Muscle of leg (tissue), 16 donors: ENCODE results near the gene MNX1. TPM values are rescaled to one million over a fixed set of nuclear protein-coding genes. Genes with fewer than 3 reads are reported as not detected.

Experiments
- DNase-seq: peaks from one replicate; pipeline ENCODE4 v3.0.0; 2013
- H3K27ac ChIP-seq: one replicate; pipeline ENCODE4 v1.5.1; 2013; ENCODE audit warnings: mild to moderate bottlenecking, low read length, control low read depth
- H3K27me3 ChIP-seq: one replicate; pipeline ENCODE4 v1.6.1; 2013; ENCODE audit warnings: low read length; ENCODE audit not compliant: control insufficient read depth, insufficient read depth
- H3K36me3 ChIP-seq: one replicate; pipeline ENCODE4 v1.6.1; 2013; ENCODE audit warnings: low read length; ENCODE audit not compliant: control insufficient read depth, insufficient read depth
- H3K4me1 ChIP-seq: one replicate; pipeline ENCODE4 v1.6.1; 2013; ENCODE audit warnings: low read length; ENCODE audit not compliant: control insufficient read depth, insufficient read depth
- H3K4me3 ChIP-seq: one replicate; pipeline ENCODE4 v1.5.1; 2013; ENCODE audit warnings: low read length, control low read depth
- H3K9me3 ChIP-seq: replicated peaks from 2 replicates; pipeline ENCODE4 v1.6.1; 2013; ENCODE audit warnings: low read depth, low read length; ENCODE audit not compliant: control insufficient read depth
- WGBS: methylation state at CpG from one replicate; pipeline ENCODE4 v1.1.5; 2013; ENCODE audit warnings: missing lambda C conversion rate; ENCODE audit not compliant: insufficient coverage; 5-methylcytosine and 5-hydroxymethylcytosine counted together
- long read RNA-seq, 11 donors: transcript quantifications; one replicate each; lab custom pipeline, GENCODE V29; 2026
- polyA plus RNA-seq, 8 donors: library from polyadenylated mRNA; unstranded; fragments of 120-200 nt; gene quantifications; one replicate each; pipeline versions ENCODE4 v1.2.1 to v1.2.3, GENCODE V29; 2013; ENCODE audit warnings: inconsistent platforms in 1 of 8, low replicate concordance in 1 of 8; ENCODE audit not compliant: insufficient read length in 8 of 8, insufficient read depth in 1 of 8
- total RNA-seq: library from RNA; stranded (reverse); fragments of 120-200 nt; gene quantifications from one replicate; pipeline ENCODE4 v1.2.4, GENCODE V29; 2013

Gene MNX1
- total RNA-seq, result not detected
- under 1 TPM in 3 of 8 donors, not detected in 5; 0.08 to 0.25 (median 0.16) TPM for polyA plus RNA-seq
- long read RNA-seq, donor 1, result 0 reads
- long read RNA-seq, donor 2, result 0 reads
- long read RNA-seq, donor 3, result 0 reads
- long read RNA-seq, donor 4, result 0 reads
- long read RNA-seq, donor 5, result 0 reads
- long read RNA-seq, donor 6, result 0 reads
- long read RNA-seq, donor 7, result 0 reads
- long read RNA-seq, donor 8, result 0 reads
- long read RNA-seq, donor 9, result 0 reads
- long read RNA-seq, donor 10, result 0 reads
- long read RNA-seq, donor 11, result 0 reads

- Histone ChIP-seq H3K27me3 (peaks cover 93% of the 10 kb centered on the region), H3K27ac (no peak within 1 kb of the TSS), H3K4me3 (peak within 1 kb of the TSS; percentile 39), H3K4me1 (peaks cover 14% of the 10 kb centered on the region), H3K9me3 (no peaks in the 10 kb centered on the region), H3K36me3 (no peaks in the 10 kb centered on the region)
- DNase-seq, result peak; percentile 74
- WGBS, result under 1% methylated on average over 78 of the region's 87 CpGs
Measured at GRCh38 chr7:157010588-157011332, at the start of gene MNX1. Gene MNX1, minus strand, starts transcription at chr7:157010663. Its CDS starts 313 bp downstream, at chr7:157010350.

GRCh38 chr7:157059534-157059933 lies 49.1 kb upstream of the MNX1 start:
- Histone ChIP-seq H3K9me3 (peaks cover 4% of the 10 kb centered on the region), H3K4me1 (no peaks in the 10 kb centered on the region), H3K4me3 (no peak overlapping the region), H3K27ac (no peak overlapping the region), H3K36me3 (no peaks in the 10 kb centered on the region), H3K27me3 (peaks cover 14% of the 10 kb centered on the region)
- DNase-seq, result no peak
- WGBS, result 50% methylated on average over 2 of the region's 4 CpGs

GRCh38 chr7:157058701-157059100 lies 48.2 kb upstream of the MNX1 start:
- no peak for DNase-seq
- WGBS, result 84% methylated on average over 5 of the region's 10 CpGs
- H3K27ac ChIP-seq, result no peak overlapping the region
- H3K36me3 ChIP-seq, result no peaks in the 10 kb centered on the region
- peaks cover 4% of the 10 kb centered on the region for H3K9me3 ChIP-seq
- no peaks in the 10 kb centered on the region for H3K4me1 ChIP-seq
- H3K4me3 ChIP-seq, result no peak overlapping the region
- H3K27me3 ChIP-seq, result peaks cover 14% of the 10 kb centered on the region

- no peak overlapping the region for H3K27ac ChIP-seq
- no peak for DNase-seq
- no peaks in the 10 kb centered on the region for H3K36me3 ChIP-seq
- peaks cover 4% of the 10 kb centered on the region for H3K9me3 ChIP-seq
- WGBS, result 63% methylated on average over 7 of the region's 8 CpGs
- peaks cover 14% of the 10 kb centered on the region for H3K27me3 ChIP-seq
- no peaks in the 10 kb centered on the region for H3K4me1 ChIP-seq
- no peak overlapping the region for H3K4me3 ChIP-seq
Measured at GRCh38 chr7:157058068-157058467, 47.6 kb upstream of the MNX1 start.

- Histone ChIP-seq H3K36me3 (no peaks in the 10 kb centered on the region), H3K4me1 (no peaks in the 10 kb centered on the region), H3K9me3 (peaks cover 4% of the 10 kb centered on the region), H3K4me3 (no peak overlapping the region), H3K27me3 (peaks cover 14% of the 10 kb centered on the region), H3K27ac (no peak overlapping the region)
- 74% methylated on average over 11 of the region's 16 CpGs for WGBS
- DNase-seq, result no peak
Measured at GRCh38 chr7:157056957-157057902, 46.8 kb upstream of the MNX1 start.

- 80% methylated on average over 2 of the region's 9 CpGs for WGBS
- Histone ChIP-seq H3K27me3 (peaks cover 14% of the 10 kb centered on the region), H3K4me1 (no peaks in the 10 kb centered on the region), H3K9me3 (no peaks in the 10 kb centered on the region), H3K4me3 (no peak overlapping the region), H3K27ac (no peak overlapping the region), H3K36me3 (no peaks in the 10 kb centered on the region)
- DNase-seq, result no peak
Measured at GRCh38 chr7:157056246-157056645, 45.8 kb upstream of the MNX1 start.

- Histone ChIP-seq H3K9me3 (no peaks in the 10 kb centered on the region), H3K27ac (no peak overlapping the region), H3K4me3 (no peak overlapping the region), H3K36me3 (no peaks in the 10 kb centered on the region), H3K4me1 (no peaks in the 10 kb centered on the region), H3K27me3 (peaks cover 14% of the 10 kb centered on the region)
- 58% methylated on average over 7 of the region's 9 CpGs for WGBS
- no peak for DNase-seq
Measured at GRCh38 chr7:157054927-157055326, 44.5 kb upstream of the MNX1 start.

GRCh38 chr7:157053118-157053517 lies 42.7 kb upstream of the MNX1 start:
- no peak for DNase-seq
- no peaks in the 10 kb centered on the region for H3K9me3 ChIP-seq
- no peaks in the 10 kb centered on the region for H3K4me1 ChIP-seq
- WGBS, result 90% methylated on average over 2 of the region's 5 CpGs
- H3K27me3 ChIP-seq, result peaks cover 4% of the 10 kb centered on the region
- H3K4me3 ChIP-seq, result no peak overlapping the region
- H3K27ac ChIP-seq, result no peak overlapping the region
- no peaks in the 10 kb centered on the region for H3K36me3 ChIP-seq

- DNase-seq, result no peak
- Histone ChIP-seq H3K4me3 (no peak overlapping the region), H3K4me1 (no peaks in the 10 kb centered on the region), H3K36me3 (no peaks in the 10 kb centered on the region), H3K27ac (no peak overlapping the region), H3K27me3 (peaks cover 20% of the 10 kb centered on the region), H3K9me3 (no peaks in the 10 kb centered on the region)
- WGBS, result 87% methylated on average over 4 of the region's 6 CpGs
Measured at GRCh38 chr7:157047148-157047547, 36.7 kb upstream of the MNX1 start.

- no peaks in the 10 kb centered on the region for H3K9me3 ChIP-seq
- no CpG with 5 or more reads among the region's 1 CpG for WGBS
- H3K27ac ChIP-seq, result no peak overlapping the region
- no peak for DNase-seq
- H3K27me3 ChIP-seq, result peaks cover 21% of the 10 kb centered on the region
- no peaks in the 10 kb centered on the region for H3K4me1 ChIP-seq
- H3K36me3 ChIP-seq, result no peaks in the 10 kb centered on the region
- no peak overlapping the region for H3K4me3 ChIP-seq
Measured at GRCh38 chr7:157046681-157047080, 36.2 kb upstream of the MNX1 start.
